ENCODE results near the gene IP6K1. TPM values are rescaled to one million over a fixed set of nuclear protein-coding genes. Genes with fewer than 3 reads are reported as not detected.
"Not testable (repeated sequence)": the region's sequence is repeated elsewhere in the genome, so short reads cannot be mapped to it uniquely, and the experiment has no call there.

The IP6K1 gene
- total RNA-seq, 1 experiment from 2014 or later, result 35.4 TPM

DNA sequence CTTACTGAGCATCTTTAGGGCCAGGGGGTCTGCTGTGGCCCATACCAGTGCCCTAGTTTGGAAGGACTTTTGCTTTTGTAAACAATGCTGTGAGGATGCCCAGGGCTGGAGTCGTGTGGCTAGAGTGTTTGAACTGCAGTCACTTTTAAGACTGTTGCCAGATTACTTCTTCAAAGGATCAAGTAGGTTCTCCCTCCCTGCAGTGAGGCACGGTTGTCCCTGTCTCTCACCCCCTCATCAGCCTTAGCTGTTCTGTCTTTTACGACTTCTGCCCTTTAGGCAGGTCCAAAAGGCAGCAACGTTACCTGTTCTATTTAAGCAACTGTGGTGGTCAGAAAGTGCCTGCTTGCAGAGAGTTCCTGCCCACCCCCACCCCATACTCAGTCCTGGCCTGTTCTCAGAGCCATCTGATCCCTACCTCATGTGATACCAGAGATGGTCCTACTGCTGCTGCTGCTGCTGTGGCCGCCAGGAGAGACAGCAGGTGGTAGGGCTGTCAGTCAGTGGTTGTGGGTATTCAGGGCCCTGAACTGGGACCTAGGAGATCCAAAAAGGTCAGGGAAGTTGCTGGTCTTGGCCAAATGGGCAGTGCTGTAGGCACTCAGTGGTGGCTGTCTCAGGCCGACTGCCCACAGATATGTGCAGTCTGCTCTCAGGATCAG is 91.8 kb downstream of the IP6K1 start:
- not testable (repeated sequence) for DNase-seq (ENCODE audit: low read depth)

- DNase-seq (ENCODE audit: low read depth), result not testable (repeated sequence)
Measured at GRCh38 chr3:49691481-49691880, 94.9 kb downstream of the IP6K1 start.

DNA sequence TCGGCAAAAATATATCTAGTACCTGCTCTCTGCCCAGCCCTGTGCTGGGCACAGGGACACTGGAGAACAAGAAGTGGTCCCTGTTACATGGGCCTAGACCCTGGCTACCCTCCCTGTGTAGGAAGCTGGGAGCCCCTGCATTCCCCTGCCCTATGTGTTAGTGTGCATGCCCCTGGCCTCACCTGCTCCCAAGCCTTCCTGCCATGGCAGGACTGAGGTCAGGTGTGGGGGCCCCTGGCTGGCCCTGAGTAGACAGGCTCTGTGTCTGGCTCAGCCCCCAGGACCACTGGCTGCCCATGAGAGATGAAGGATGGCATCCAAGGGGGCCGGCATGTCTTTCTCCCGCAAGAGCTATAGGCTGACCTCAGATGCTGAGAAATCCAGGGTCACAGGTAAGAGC is 95.5 kb downstream of the IP6K1 start:
- DNase-seq (ENCODE audit: low read depth), result not testable (repeated sequence)

DNA sequence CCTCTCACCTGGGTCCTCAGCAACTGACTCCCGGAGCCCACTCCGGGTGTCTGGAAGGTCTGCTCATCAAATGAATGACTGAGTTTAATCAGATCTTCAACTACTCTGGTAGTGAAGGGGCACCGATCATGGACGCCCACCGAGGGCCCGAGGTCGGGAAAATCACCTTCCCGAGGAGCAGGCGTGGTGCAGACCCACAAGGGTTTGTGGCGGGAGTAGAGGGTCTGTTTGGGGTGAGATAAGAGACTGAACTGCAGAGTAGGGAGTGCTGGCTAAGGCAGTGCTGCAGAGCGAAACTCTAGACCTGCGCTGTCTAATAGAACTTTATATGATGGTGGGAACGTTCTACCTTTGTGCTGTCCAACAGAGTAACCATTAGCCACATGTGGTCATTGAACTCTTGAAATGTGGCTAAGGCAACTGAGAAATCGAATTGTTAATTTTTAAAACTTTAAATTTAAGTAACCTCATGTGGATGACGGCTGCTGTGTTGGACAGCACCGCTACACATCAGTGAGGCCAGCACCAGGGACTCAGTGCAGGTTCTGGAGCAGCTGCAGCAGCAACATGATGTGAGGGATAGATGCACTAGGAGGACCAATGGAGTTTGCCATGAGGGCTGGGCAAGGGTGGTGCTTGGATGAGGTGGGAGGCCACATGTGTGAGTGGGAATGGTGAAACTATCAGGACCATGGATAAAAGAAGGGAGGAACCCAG is 96.3 kb downstream of the IP6K1 start:
- not testable (repeated sequence) for DNase-seq (ENCODE audit: low read depth)

GRCh38 chr3:49689046-49689907 is 97.1 kb downstream of the IP6K1 start, which contains the start of the genes MST1 and RNF123:
Gene MST1, minus strand, starts transcription at chr3:49689474. Its CDS starts 783 bp downstream, at chr3:49688691.
Gene RNF123, plus strand, starts transcription at chr3:49689557. Its CDS starts 1,609 bp downstream, at chr3:49691166.
- DNase-seq (ENCODE audit: low read depth), result peak; percentile 87

- not testable (repeated sequence) for DNase-seq (ENCODE audit: low read depth)
Measured at GRCh38 chr3:49688338-49689045, 97.8 kb downstream of the IP6K1 start.

- DNase-seq (ENCODE audit: low read depth), result not testable (repeated sequence)
Measured at GRCh38 chr3:49687424-49687795, 98.9 kb downstream of the IP6K1 start.

DNA sequence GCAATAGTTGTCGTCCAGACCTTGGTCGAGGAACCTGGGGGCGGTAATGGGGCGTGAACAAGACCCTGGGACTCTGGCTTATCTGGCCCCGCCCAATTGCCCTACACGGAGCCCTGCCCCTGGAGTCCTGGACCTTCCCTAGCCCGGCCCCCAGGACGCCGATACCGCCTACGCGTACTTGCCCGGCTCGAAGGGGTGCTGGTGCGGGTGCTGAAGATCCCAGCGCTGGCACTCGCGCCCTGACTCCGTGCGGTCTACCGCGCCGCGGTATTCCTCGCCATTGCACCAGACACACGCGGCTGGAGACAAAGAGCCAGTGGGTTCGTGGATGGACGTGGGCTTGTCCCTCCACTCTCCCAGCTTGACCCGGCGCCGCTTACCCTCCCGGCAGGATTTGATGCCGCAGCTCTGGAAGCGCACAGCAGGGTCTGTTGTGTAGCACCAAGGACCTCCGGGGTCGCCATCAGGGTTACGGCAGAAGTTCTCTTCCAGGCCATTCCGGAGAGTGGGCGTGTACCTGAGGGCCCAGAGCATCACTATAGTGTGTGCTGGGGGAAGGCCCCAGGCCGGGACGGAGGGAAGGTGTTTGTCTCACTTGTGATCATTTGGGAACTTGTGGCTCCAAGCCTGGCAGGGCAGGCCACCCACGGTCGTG is 99.4 kb downstream of the IP6K1 start:
- not testable (repeated sequence) for DNase-seq (ENCODE audit: low read depth)

GRCh38 chr3:49686346-49686745 is 100.0 kb downstream of the IP6K1 start:
- DNase-seq (ENCODE audit: low read depth), result not testable (repeated sequence)

DNA sequence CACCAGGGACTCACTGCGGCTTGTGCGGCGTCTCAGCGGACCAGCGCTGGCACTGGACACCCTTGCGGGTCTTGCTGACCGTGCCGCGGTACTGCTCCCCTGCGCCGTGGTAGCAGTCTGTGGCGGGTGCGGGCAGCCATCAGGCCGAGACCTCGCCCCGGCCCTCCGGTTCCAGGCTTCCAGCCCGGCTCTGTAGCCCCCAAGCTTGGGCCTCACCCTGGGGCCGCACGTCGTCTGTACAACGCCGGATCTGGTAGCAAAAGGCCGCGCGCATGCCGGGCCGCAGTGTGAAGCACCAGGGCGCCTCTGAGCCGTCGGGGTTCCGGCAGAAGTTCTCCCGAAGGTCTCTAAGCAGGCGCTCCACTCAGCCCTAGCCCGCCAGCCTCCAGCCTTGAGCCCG is 100.5 kb downstream of the IP6K1 start:
- DNase-seq (ENCODE audit: low read depth), result not testable (repeated sequence)

GRCh38 chr3:49685103-49685502 is 101.2 kb downstream of the IP6K1 start:
- DNase-seq (ENCODE audit: low read depth), result not testable (repeated sequence)

- DNase-seq (ENCODE audit: low read depth), result not testable (repeated sequence)
Measured at GRCh38 chr3:49684453-49684852, 101.9 kb downstream of the IP6K1 start.

DNA sequence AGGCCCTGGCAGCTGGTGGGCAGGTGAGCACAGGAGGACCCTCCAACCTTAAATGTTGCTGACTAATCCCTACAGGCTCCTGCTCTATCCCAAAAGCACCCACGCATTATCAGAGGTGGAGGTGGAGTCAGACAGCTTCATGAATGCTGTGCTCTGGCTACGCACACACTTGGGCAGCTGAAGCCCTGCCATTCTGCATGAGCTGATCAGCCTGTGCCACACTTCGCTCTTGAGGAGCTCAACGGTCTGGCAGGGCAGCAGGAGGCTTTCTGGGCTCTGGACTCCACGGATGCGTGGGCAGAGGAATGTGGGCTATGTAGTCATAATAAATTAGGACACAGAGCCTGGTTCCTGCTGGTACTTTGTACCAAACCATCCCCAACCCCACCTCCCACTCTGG is 103.2 kb downstream of the IP6K1 start:
- no peak for DNase-seq (ENCODE audit: low read depth)

- DNase-seq (ENCODE audit: low read depth), result no peak
Measured at GRCh38 chr3:49681543-49681942, 104.8 kb downstream of the IP6K1 start.

DNA sequence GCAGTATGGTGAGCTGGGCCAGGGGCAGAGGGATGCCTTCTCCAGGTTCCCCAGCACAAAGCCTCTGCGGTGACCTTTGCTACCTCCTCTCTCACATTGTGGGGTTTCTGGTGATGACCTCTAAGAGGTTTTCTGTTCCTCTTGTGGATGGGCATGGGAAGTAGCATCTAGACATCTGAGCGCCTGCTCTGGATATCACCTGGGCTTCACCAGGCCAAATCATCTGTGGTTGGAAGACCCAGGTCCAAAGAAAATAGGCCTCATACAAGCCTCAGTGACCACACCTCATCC is 105.2 kb downstream of the IP6K1 start:
- no peak for DNase-seq (ENCODE audit: low read depth)

DNA sequence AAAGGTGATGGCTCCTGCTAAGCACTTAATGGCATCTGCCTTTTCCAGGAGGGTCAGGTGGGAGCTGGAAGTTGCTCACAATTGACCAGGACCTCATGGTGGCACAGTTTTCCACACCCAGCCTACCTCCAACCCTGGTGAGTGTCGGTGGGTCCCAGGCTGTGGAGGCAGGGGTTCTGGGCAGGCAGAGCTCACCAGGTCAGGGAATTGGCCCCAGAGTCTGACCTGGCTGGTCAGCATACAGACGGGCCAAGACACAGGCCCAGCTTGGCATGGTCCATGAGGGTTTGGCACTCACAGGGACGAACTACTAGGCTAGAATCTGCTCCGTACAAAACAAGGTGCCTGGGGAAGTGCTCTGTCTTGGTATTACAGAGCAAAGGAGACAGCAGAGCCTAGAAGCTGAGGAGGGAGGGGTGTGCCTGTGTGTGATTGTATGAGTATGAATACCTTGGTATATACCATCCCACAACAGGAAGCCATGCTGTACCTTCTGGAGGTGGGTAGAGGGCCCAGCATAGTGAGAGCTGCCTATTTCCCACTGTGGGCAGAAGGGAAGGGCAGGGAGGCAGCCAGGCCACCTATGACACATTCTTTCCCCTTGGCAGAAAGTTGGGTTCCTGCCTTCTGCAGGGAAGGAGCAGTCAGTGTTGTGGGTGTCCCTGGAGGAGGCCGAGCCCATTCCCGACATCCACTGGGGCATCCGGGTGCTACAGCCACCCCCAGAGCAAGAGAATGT is 105.7 kb downstream of the IP6K1 start:
- DNase-seq (ENCODE audit: low read depth), result no peak

DNA sequence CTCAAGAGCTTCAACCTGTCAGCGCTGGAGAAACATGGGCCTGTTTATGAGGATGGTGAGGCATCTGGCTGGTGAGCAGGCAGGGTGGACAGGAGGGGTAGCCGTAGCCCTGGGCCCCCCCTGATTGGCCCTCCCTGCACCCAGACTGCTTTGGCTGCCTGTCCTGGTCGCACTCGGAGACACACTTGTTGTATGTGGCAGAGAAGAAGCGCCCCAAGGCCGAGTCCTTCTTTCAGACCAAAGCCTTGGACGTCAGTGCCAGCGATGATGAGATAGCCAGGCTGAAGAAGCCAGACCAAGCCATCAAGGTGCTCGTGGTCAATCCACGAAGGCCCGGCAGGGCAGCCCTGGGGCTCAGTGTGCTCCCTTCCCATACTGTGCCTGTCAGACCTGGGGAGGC is 110.4 kb downstream of the IP6K1 start:
- DNase-seq (ENCODE audit: low read depth), result no peak

DNA sequence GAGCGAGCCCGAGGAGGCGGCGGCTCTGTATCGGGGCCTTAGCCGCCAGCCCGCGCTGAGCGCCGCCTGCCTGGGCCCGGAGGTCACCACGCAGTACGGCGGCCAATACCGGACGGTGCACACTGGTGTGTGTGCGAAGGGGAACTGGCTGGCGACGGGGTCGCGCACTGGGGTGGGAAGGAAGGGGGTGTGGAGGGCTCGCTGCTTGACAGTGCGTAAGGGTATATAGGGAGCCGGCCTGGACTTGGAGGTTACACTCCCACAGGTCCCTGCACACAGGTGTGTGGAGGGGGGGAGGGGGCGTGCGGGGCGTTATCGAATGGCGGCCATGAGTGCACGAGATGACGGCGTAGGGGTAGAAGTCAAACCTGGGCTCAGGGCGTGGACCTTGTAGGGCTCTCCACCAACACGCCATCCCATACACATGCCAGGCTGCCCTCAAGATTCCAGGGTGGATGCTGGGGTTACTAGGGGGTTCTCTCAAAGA is 111.8 kb downstream of the IP6K1 start:
- no peak for DNase-seq (ENCODE audit: low read depth)

All from HT1080 (cell line).